Activated T-helper 2 cell treated with anti-CD3 and anti-CD28 coated beads, Interferon-gamma antibody, Interleukin-2, Interleukin-4, amounts not matched to agents 10 μg/mL and 5 μg/mL and 100 μg/mL, durations not matched to agents 14 hours and 24 hours and 36 hours (primary cell): Measurements from ENCODE around the gene ADD3. TPM values are rescaled to one million over a fixed set of nuclear protein-coding genes. Genes with fewer than 3 reads are reported as not detected.

ENCODE experiments used
- DNase-seq: peaks from one replicate; pipeline ENCODE4 v3.0.0; 2021; ENCODE audit warnings: low spot score
- H3K27ac Mint-ChIP-seq: one replicate; pipeline ENCODE4 v1.8.0; 2021; ENCODE audit warnings: mixed read lengths
- H3K27me3 Mint-ChIP-seq: one replicate; pipeline ENCODE4 v1.8.0; 2021; ENCODE audit warnings: low read depth, mixed read lengths
- H3K36me3 Mint-ChIP-seq: one replicate; pipeline ENCODE4 v1.8.0; 2021; ENCODE audit warnings: low read depth, mixed read lengths
- H3K4me1 Mint-ChIP-seq: one replicate; pipeline ENCODE4 v1.8.0; 2021; ENCODE audit warnings: low read depth, mixed read lengths
- H3K4me3 Mint-ChIP-seq: one replicate; pipeline ENCODE4 v1.8.0; 2021; ENCODE audit warnings: low read depth, mild to moderate bottlenecking, moderate library complexity, mixed read lengths
- H3K9me3 Mint-ChIP-seq: one replicate; pipeline ENCODE4 v1.8.0; 2021; ENCODE audit warnings: mixed read lengths
- intact Hi-C: fragments of 100-400 bp; cut with micrococcal nuclease; formaldehyde crosslinking; loops from one replicate; pipeline ENCODE4 v1.15.1; 2023
- total RNA-seq: library from RNA; stranded (reverse); gene quantifications from 2 replicates; pipeline ENCODE4 v1.2.3, GENCODE V29; 2022

Gene ADD3
- total RNA-seq, 1 donor from 2014 or later = 47.4 TPM

DNA sequence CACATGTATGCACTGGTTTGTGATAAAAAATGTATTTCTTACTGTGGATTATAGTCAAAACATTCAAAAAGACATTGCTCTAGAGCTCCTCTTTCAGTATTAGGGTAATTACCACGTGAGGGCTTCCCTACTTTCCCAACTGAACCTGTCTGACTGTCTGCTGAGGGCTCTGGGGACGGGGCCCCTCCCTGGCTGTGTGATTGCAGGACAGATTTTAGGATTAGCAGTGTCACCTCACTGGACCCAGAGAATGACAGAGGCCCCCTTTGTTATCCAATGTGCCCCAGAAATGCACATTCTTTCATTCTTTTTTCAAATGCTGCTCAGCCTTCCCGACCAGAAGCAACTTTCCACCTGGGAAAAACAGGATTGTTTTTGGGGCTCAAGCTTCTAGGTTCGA, 156.1 kb downstream of the ADD3 start:
- peaks cover 18% of the 10 kb centered on the region for H3K4me1 Mint-ChIP-seq
- intact Hi-C loops = no loop called here
- H3K27me3 Mint-ChIP-seq = peaks cover 87% of the 10 kb centered on the region
- no peaks in the 10 kb centered on the region for H3K36me3 Mint-ChIP-seq
- no peak for DNase-seq
- no peaks in the 10 kb centered on the region for H3K9me3 Mint-ChIP-seq
- no peak overlapping the region for H3K4me3 Mint-ChIP-seq
- H3K27ac Mint-ChIP-seq = no peak overlapping the region

DNA sequence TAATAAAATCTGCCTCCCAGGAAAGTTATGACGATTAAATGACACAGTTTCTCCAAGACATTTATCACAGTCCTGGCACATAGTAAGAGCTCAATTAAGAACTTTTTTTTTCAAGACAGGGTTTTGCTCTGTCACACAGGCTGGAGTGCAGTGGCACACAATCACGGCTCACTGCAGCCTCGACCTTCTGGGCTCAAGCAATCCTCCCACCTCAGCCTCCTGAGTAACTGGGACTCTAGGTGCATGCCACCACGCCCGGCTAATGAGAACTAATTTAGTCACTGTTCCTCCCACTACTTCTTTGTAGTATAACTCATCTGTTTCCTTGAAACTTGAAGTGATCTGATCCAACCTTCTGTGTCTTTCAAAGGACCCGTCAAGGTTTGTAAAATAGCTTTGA, 157.5 kb downstream of the ADD3 start:
- intact Hi-C loops = no loop called here
- Mint-ChIP-seq H3K4me1 (peaks cover 20% of the 10 kb centered on the region), H3K27me3 (peaks cover 88% of the 10 kb centered on the region), H3K36me3 (no peaks in the 10 kb centered on the region), H3K9me3 (no peaks in the 10 kb centered on the region), H3K27ac (no peak overlapping the region), H3K4me3 (no peak overlapping the region)
- DNase-seq = no peak

DNA sequence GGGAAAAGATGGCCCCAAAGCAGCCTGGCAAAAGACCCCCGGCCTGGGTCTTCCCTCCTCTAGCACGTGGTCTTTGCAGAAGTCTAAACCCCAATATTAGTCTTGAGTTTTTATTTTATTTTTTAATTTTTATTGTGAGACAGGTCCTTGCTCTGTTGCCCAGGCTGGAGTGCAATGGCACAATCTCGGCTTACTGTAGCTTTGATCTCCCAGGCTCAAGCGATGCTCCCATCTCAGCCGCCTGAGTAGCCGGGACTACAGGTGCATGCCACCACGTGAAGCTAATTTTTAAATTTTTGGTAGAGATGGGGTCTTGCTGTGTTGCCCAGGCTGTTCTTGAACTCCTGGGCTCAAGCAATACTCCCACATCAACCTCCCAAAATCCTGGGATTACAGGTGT, 159.4 kb downstream of the ADD3 start:
- intact Hi-C loops = no loop called here
- Mint-ChIP-seq H3K4me1 (peaks cover 22% of the 10 kb centered on the region), H3K4me3 (no peak overlapping the region), H3K9me3 (no peaks in the 10 kb centered on the region), H3K27ac (no peak overlapping the region), H3K36me3 (no peaks in the 10 kb centered on the region), H3K27me3 (peaks cover 84% of the 10 kb centered on the region)
- no peak for DNase-seq

DNA sequence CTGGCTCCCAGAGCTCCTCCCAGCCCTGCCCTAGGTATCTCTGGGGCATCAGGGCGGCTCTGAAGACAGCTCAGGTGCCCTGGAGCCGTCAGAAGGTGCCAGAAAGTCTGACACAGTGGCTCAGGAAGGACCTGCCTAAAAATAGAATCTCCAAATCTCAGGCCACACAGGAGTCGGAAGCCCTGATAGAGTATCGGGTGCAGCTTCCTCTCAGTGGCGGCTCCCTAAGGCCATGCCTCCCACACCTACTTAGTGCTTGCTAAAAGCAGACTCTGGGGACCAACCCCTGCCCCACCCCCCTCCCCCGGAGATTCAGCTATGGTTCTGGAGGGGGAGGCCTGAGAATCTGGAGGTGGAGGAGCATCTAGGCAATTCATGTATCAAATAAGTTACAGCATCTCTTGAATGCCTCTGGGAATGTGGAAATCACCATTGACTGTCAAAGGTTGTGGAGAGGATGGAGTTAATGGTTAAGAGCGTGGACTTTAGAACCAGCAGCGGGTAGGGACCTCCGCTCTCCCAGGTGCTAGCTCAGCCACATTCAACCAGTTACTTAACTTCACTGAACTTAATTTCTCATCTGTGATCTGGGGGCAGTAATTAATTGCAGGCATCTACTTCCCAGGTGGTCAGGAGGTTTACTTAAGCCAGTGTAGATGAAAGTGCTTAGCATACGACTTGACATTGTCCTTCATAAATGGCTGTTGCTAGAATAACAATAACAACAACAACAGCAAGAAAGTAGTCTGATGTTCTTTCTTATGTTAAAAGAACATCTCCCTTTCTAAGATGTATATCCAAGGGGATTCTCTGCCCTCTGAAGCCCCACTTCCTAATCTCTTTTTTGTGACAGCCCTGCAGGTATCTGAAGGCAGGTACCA, 161.1 kb downstream of the ADD3 start:
- DNase-seq = no peak

DNA sequence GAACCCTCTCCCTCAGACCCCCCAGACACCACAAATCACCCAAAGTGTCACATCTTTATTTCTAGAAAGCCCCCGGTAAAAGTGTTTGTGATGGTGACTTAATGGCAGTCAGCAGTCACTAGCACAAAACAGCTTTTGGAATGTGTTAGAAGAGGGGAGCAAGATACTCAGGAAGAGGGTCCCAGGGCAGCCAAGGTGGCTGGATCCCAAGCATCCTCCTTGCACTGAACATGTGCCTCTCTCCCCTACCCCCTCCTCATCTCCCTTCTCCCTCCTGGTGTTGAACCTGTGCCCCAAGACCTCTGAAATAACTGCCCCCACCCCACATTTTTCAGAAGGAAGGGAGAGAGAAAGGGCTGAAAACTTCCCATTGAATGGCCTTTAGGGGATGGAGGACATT, 161.8 kb downstream of the ADD3 start:
- Mint-ChIP-seq H3K4me3 (no peak overlapping the region), H3K4me1 (peaks cover 22% of the 10 kb centered on the region), H3K27me3 (peaks cover 76% of the 10 kb centered on the region), H3K9me3 (no peaks in the 10 kb centered on the region), H3K36me3 (no peaks in the 10 kb centered on the region), H3K27ac (no peak overlapping the region)
- DNase-seq = no peak
- intact Hi-C loops = no loop called here

More for the DNA sequence above, 161.1 kb downstream of the ADD3 start:
- Mint-ChIP-seq H3K36me3 (no peaks in the 10 kb centered on the region), H3K9me3 (no peaks in the 10 kb centered on the region), H3K4me1 (peaks cover 22% of the 10 kb centered on the region), H3K27ac (no peak overlapping the region), H3K4me3 (no peak overlapping the region), H3K27me3 (peaks cover 79% of the 10 kb centered on the region)
- intact Hi-C loops = no loop called here

DNA sequence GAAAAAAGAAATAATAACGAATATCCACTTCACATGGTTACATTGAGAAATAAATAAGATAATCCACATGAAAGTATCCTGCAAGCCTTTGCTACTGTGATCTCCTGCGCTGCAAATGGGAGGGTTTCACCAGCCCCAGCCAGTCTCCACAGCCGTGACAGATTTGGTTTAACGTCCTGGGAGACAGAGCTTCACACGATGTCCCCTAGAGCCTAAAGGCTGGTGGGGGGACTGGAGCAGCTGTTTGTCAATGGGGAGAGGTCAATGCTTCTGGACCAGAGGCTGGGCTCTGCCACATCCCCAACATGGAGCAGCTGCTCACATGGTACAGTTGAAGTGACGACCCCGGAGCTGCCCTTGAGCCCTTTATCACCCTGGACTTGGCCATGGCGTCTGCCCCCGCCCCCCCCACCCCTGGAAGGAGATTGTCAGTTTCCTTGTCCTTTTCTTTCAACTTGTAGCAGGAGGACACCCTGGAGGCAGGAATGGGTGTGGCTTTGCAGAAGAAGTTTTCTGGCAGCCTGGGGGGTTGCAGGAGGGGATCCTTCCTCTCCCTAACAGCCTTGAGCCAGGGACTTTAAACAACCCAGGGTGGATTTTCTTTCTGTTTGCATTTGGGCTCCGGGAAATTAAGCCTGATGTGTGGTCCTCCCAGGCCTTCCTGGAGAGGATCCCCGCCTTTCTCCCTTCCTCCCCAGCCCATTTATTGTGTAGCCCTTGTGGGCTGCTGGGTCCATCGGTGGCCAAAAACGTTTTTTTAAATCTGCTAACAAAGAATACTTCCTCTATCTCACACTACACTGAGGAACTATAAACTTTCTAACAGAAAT, 162.6 kb downstream of the ADD3 start:
- Mint-ChIP-seq H3K4me1 (peaks cover 17% of the 10 kb centered on the region), H3K27ac (no peak overlapping the region), H3K36me3 (no peaks in the 10 kb centered on the region), H3K4me3 (no peak overlapping the region), H3K9me3 (no peaks in the 10 kb centered on the region), H3K27me3 (peaks cover 78% of the 10 kb centered on the region)
- intact Hi-C loops = no loop called here
- no peak for DNase-seq

DNA sequence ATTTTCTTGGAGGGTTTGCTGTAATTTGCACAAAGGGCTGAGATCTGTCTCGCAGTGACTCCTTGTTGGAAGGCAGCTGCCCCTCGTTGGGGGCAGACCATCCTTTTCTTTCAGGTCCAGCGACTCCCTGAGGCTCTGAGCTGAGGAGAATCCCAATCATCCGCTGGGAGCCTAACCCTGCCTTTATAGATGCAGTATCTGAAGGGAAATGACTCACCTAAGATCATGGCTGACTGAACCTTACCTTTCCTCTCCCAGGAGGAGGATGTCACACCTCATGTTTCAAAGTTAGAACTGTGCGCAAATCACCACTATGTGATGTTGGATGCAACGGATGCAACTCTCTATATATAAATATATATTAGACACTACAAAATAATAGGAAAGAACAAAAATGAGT, 163.2 kb downstream of the ADD3 start:
- H3K27ac Mint-ChIP-seq = no peak overlapping the region
- intact Hi-C loops = no loop called here

DNA sequence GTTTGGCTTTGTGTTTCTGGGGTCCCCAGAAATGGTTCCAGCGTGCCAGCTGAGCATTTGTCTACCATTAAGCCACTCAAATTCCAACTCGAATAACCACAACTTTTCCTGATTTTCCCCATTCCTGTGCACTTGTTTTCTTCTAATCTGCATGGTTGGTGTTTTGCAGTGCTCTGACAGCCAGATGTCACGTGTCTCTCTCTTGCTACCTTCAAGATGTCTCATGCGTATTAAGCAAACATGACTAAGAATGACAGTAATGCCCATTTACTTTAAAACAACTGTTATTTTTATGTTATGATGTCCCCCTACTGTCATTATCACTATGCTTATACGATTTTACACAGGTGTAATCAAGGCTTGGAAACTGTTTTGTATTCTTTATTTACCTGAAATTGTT, 164.4 kb downstream of the ADD3 start:
- H3K4me3 Mint-ChIP-seq = no peak overlapping the region
- no peak overlapping the region for H3K27ac Mint-ChIP-seq
- H3K4me1 Mint-ChIP-seq = peaks cover 12% of the 10 kb centered on the region
- intact Hi-C loops = no loop called here
- peaks cover 75% of the 10 kb centered on the region for H3K27me3 Mint-ChIP-seq
- no peak for DNase-seq
- H3K9me3 Mint-ChIP-seq = no peaks in the 10 kb centered on the region
- no peaks in the 10 kb centered on the region for H3K36me3 Mint-ChIP-seq

More for the DNA sequence above, 163.2 kb downstream of the ADD3 start:
- Mint-ChIP-seq H3K9me3 (no peaks in the 10 kb centered on the region), H3K27me3 (peaks cover 76% of the 10 kb centered on the region), H3K4me1 (peaks cover 13% of the 10 kb centered on the region), H3K4me3 (no peak overlapping the region), H3K36me3 (no peaks in the 10 kb centered on the region)
- no peak for DNase-seq

DNA sequence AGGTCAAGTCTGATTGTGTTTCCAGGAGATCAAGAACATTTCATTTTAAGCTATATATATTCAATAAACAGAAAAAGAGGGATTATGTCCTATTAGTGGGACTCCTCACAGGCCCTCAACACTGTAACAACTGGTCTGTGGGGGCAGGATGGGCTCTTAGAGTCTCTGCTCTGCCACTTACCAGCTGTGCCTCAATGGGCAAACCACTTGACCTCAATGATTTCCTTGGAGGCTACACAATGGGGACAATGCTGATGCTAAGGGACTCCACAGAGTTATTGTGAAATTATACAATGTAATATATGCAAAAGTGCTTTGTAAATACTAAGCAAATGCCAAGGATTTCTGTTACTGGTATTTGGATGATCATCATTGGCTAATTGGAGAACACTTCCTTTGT, 166.4 kb downstream of the ADD3 start:
- Mint-ChIP-seq H3K27me3 (peaks cover 67% of the 10 kb centered on the region), H3K9me3 (no peaks in the 10 kb centered on the region), H3K4me1 (peaks cover 2% of the 10 kb centered on the region), H3K27ac (no peak overlapping the region), H3K36me3 (no peaks in the 10 kb centered on the region), H3K4me3 (no peak overlapping the region)
- DNase-seq = no peak
- intact Hi-C loops = no loop called here

DNA sequence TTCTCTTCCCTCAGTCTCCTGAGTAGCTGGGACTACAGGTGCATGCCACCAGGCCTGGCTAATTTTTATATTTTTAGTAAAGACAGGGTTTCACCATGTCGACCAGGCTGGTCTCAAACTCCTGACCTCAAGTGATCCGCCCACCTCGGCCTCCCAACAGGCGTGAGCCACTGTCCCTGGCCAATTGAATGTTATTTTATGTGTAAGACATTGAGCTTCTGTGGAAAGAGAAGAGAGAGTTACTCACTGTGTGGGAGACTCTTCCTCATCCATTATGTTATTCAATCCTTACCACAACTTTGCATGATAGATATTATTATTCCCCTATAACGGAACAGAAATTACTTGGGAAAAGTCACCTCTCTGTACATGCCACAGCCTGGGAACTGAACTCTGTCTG, 167.0 kb downstream of the ADD3 start:
- H3K4me1 Mint-ChIP-seq = peaks cover 2% of the 10 kb centered on the region
- intact Hi-C loops = no loop called here
- no peak overlapping the region for H3K27ac Mint-ChIP-seq
- no peak for DNase-seq
- H3K36me3 Mint-ChIP-seq = no peaks in the 10 kb centered on the region
- no peaks in the 10 kb centered on the region for H3K9me3 Mint-ChIP-seq
- peaks cover 66% of the 10 kb centered on the region for H3K27me3 Mint-ChIP-seq
- no peak overlapping the region for H3K4me3 Mint-ChIP-seq

DNA sequence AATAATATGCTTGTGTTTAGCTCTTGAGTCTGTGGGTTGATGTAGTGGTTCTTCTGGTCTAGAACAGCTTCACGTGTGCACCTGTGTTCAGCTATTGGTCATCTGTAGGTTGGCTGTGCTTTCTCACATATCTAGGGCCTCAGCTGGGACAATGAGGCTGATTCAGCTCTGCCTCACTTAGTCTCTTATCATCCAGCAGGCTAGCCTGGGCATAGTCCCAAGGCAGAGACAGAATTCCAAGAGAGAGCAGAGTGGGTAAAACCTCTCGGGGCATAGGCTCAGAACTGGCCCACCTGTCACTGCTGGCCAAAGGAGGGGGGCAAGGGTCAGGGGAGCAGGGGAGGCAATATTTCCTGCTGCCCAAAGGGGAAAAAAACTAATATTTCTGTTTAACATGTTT, 167.6 kb downstream of the ADD3 start:
- intact Hi-C loops = no loop called here
- no peak for DNase-seq
- H3K27me3 Mint-ChIP-seq = peaks cover 61% of the 10 kb centered on the region

DNA sequence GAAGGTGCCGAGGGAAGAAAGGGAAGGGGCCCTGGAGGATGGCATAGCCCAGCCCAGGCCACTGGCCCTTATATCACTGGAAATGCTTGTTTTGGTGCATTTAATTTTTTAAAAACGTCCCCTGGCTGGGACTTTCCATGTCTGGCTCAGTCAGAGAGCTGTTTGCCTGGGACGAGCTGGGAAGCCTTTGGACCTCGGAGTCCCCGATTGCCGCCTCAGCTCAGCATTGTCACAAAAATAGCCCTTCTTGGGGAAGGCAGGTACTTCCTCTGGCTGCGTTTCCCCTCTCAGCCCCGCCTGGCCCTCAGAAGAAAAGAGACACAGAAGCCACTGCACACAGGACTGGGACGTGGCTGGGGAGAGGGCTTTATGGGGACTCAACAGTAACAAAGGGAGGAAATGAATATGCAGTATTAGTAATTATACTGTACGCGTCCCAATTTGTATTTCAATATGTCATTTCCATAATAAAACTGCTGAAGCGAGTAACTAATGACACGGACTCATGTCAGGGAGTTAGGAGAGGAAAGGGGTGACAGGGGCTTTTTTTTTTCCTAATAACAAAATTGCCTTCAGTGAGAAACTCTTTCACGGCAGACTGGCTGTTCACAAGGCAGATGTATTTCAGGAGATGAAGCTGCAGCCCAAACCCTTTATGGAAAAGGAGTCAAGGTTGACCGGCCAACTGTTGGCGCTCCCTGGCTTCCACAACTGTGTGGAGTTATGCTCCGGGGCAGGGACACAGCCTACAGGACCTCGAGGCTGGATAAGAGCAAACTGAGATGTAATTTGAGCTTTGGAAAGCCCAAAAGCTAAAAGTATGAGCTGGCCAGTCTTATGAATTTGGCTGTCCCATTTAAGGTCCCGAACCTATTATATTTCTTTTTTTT, 168.6 kb downstream of the ADD3 start:
- no peak for DNase-seq

More for the DNA sequence above, 167.6 kb downstream of the ADD3 start:
- Mint-ChIP-seq H3K36me3 (no peaks in the 10 kb centered on the region), H3K4me1 (peaks cover 2% of the 10 kb centered on the region), H3K4me3 (no peak overlapping the region), H3K27ac (no peak overlapping the region), H3K9me3 (no peaks in the 10 kb centered on the region)

More for the DNA sequence above, 168.6 kb downstream of the ADD3 start:
- no peaks in the 10 kb centered on the region for H3K9me3 Mint-ChIP-seq
- peaks cover 52% of the 10 kb centered on the region for H3K27me3 Mint-ChIP-seq
- no peak overlapping the region for H3K4me3 Mint-ChIP-seq
- H3K36me3 Mint-ChIP-seq = no peaks in the 10 kb centered on the region
- no peak overlapping the region for H3K27ac Mint-ChIP-seq
- intact Hi-C loops = no loop called here
- no peaks in the 10 kb centered on the region for H3K4me1 Mint-ChIP-seq
